Panc1 (cell line): ENCODE data around the gene FRMD5.

Source experiments
- CTCF ChIP-seq: fragments of 450-650 bp; IDR thresholded peaks from 2 replicates; pipeline ENCODE4 v1.5.1; 2017; ENCODE audit warnings: mild to moderate bottlenecking
- POLR2AphosphoS5 ChIP-seq: IDR thresholded peaks from 2 replicates; pipeline ENCODE4 v1.6.1; 2012; ENCODE audit warnings: mild to moderate bottlenecking, low read depth, low read length, moderate library complexity
- TCF7L2 ChIP-seq: IDR thresholded peaks from 2 replicates; pipeline ENCODE4 v1.6.1; 2011; ENCODE audit warnings: mild to moderate bottlenecking, low read depth, low read length, inconsistent platforms

- no peak for TF ChIP-seq CTCF
- TF ChIP-seq POLR2AphosphoS5: no peak
- no peak for TF ChIP-seq TCF7L2
Observed at GRCh38 chr15:43851251-43851650, 343.8 kb downstream of the FRMD5 start.
